ENCODE measurements around the gene PPARG.
"Not testable (repeated sequence)": the region's sequence is repeated elsewhere in the genome, so short reads cannot be mapped to it uniquely, and the experiment has no call there.

PPARG gene

DNA sequence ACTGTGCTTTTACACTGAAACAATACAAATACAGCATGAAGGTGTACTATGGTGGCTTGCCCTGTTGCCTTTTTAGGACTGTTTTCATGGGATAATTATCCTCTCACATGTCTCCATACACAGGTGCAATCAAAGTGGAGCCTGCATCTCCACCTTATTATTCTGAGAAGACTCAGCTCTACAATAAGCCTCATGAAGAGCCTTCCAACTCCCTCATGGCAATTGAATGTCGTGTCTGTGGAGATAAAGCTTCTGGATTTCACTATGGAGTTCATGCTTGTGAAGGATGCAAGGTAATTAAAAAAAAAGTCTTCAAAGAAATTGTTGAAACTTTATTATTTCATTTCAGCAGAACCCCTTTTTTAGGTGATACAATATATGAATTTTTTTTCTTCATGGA lies 92.3 kb downstream of the PPARG start:
- H3K9ac ChIP-seq (ENCODE audit: low read length in 5 of 5) = no peak overlapping the region
- H3K27ac ChIP-seq (ENCODE audit: low read depth, low read length) = peak overlapping the region; percentile 3
- no peaks in the 10 kb centered on the region for H3K9me3 ChIP-seq (ENCODE audit: control insufficient read depth in 5 of 5, low read length in 5 of 5)
- H3K36me3 ChIP-seq (ENCODE audit: control insufficient read depth in 5 of 5, insufficient read depth in 5 of 5, low read length in 5 of 5) = peaks cover 42 to 67% (median 61%) of the 10 kb centered on the region in 5 donors
- no peaks in the 10 kb centered on the region for H3K27me3 ChIP-seq (ENCODE audit: control insufficient read depth in 5 of 5, insufficient read depth in 4 of 5, low read length in 5 of 5)
- H3K4me1 ChIP-seq (ENCODE audit: control insufficient read depth in 5 of 5, insufficient read depth in 5 of 5, low read length in 5 of 5) = peaks cover 0 to 26% (median 22%) of the 10 kb centered on the region in 5 donors
- no peak overlapping the region for H3K4me3 ChIP-seq (ENCODE audit: low read depth in 1 of 5, low read length in 5 of 5)

DNA sequence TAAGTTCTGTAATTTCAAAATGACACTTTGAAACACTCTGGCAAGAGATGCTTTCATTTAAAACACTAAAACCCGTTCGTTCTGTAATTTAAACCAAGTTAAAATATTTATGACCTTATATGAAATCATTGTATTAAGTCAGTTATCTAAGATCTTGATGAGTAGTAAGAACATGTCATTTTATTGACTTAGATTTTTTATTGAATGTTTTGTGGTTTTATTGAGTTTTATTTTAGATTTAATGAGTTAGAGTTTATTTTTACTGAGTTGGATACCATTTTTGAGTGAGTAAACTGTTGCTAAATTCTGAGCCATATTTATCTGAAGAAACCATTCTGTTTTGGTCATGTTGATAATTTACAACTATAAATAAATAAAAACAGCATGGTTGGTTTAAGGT lies 94.3 kb downstream of the PPARG start:
- peak overlapping the region; percentile 42 for H3K27ac ChIP-seq (ENCODE audit: low read depth, low read length)
- H3K9me3 ChIP-seq (ENCODE audit: control insufficient read depth in 5 of 5, low read length in 5 of 5) = no peaks in the 10 kb centered on the region
- H3K9ac ChIP-seq (ENCODE audit: low read length in 5 of 5) = no peak overlapping the region
- peaks cover 0 to 21% (median 19%) of the 10 kb centered on the region in 5 donors for H3K4me1 ChIP-seq (ENCODE audit: control insufficient read depth in 5 of 5, insufficient read depth in 5 of 5, low read length in 5 of 5)
- H3K27me3 ChIP-seq (ENCODE audit: control insufficient read depth in 5 of 5, insufficient read depth in 4 of 5, low read length in 5 of 5) = no peaks in the 10 kb centered on the region
- no peak overlapping the region for H3K4me3 ChIP-seq (ENCODE audit: low read depth in 1 of 5, low read length in 5 of 5)
- peaks cover 40 to 79% (median 58%) of the 10 kb centered on the region in 5 donors for H3K36me3 ChIP-seq (ENCODE audit: control insufficient read depth in 5 of 5, insufficient read depth in 5 of 5, low read length in 5 of 5)

DNA sequence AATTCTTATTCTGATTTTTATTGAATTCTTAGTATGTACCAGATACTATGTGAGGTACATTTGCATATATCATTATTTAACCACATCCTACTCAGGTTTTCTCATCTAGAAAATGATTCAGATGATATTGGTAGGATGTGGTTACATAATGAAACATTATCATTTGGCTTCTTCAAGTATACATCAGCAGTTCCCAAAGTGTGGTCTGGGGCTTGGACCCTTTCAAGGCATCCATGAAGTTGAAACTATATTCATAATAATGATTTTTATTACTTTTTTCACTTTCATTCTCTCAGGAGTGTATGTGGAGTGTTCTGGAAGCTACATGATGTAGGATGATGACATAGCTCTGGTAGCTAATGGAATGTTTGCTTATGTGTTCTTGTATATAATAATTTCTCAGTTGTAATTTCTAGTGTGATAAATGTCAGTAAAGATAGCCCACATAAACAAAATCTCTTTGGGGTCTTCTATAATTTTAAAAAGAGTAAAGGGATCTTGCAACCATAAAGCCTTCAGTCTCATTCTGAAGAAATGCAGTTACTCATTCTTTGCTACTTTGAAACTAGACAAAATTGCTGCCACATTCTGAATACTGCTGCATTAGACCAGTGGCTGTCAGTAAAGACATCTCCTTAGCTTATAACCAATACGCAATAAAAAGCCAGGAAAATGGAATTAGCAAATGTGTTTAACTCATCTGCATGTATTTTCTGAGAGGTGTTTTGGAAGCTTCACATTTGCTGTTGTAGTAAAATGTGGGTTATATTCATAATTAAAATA lies 95.8 kb downstream of the PPARG start:
- no peak overlapping the region for H3K9ac ChIP-seq (ENCODE audit: low read length in 5 of 5)
- no peak overlapping the region for H3K4me3 ChIP-seq (ENCODE audit: low read depth in 1 of 5, low read length in 5 of 5)
- H3K9me3 ChIP-seq (ENCODE audit: control insufficient read depth in 5 of 5, low read length in 5 of 5) = no peaks in the 10 kb centered on the region
- H3K36me3 ChIP-seq (ENCODE audit: control insufficient read depth in 5 of 5, insufficient read depth in 5 of 5, low read length in 5 of 5) = peaks cover 45 to 83% (median 58%) of the 10 kb centered on the region in 5 donors
- H3K27ac ChIP-seq (ENCODE audit: low read depth, low read length) = peak overlapping the region; percentile 25
- H3K27me3 ChIP-seq (ENCODE audit: control insufficient read depth in 5 of 5, insufficient read depth in 4 of 5, low read length in 5 of 5) = no peaks in the 10 kb centered on the region
- H3K4me1 ChIP-seq (ENCODE audit: control insufficient read depth in 5 of 5, insufficient read depth in 5 of 5, low read length in 5 of 5) = peaks cover 0 to 22% (median 8%) of the 10 kb centered on the region in 5 donors

DNA sequence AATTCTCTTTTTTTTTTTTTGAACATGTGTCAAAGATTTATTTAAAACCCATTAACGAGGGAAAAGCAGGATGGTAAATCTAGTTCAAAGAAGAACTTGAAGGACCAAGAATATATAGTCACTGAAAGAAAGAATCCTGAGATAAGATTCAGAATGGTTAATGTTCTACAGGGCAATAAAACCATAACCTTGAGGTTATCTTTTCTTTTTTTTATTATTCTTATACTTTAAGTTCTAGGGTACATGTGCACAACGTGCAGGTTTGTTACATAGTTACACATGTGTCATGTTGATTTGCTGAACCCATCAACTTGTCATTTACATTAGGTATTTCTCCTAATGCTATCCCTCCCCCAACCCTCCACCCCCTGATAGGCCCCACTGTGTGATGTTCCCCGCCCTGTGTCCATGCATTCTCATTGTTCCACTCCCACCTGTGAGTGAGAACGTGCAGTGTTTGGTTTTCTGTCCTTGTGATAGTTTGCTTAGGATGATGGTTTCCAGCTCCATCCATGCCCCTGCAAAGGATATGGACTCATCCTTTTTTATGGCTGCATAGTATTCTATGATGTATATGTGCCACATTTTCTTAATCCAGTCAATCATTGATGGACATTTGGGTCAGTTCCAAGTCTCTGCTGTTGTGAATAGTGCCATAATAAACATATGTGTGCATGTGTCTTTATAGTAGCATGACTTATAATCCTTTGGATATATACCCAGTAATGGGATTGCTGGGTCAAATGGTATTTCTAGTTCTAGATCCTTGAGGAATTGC lies 97.8 kb downstream of the PPARG start:
- not testable (repeated sequence) for H3K9me3 ChIP-seq (ENCODE audit: control insufficient read depth in 5 of 5, low read length in 5 of 5); H3K27me3 ChIP-seq (ENCODE audit: control insufficient read depth in 5 of 5, insufficient read depth in 4 of 5, low read length in 5 of 5); H3K9ac ChIP-seq (ENCODE audit: low read length in 5 of 5); H3K27ac ChIP-seq (ENCODE audit: low read depth, low read length); H3K4me3 ChIP-seq (ENCODE audit: low read depth in 1 of 5, low read length in 5 of 5)
- Histone ChIP-seq H3K4me1 (ENCODE audit: control insufficient read depth in 5 of 5, insufficient read depth in 5 of 5, low read length in 5 of 5) (peaks cover 0 to 17% (median 7%) of the 10 kb centered on the region in 5 donors), H3K36me3 (ENCODE audit: control insufficient read depth in 5 of 5, insufficient read depth in 5 of 5, low read length in 5 of 5) (peaks cover 29 to 69% (median 56%) of the 10 kb centered on the region in 5 donors)

DNA sequence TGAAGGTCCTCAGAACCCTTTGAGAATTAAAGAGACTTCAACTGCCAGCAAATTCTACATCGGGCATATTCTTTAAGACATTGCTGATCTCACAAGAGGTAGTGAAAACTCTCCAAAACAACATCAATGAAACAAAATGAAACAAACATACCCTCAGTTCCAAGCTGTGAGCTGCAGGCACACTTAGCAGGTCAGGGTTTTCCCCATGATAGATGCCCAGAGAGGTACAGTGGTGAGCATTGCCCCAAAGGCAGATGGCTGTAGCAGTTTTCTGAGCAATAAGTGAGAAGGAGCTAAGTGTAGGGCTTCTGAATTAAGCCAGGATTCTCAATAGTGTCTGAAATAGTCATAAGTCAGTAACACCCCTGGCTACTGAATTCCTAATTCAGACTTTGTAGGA lies 99.3 kb downstream of the PPARG start:
- H3K4me3 ChIP-seq (ENCODE audit: low read depth in 1 of 5, low read length in 5 of 5) = no peak overlapping the region
- H3K36me3 ChIP-seq (ENCODE audit: control insufficient read depth in 5 of 5, insufficient read depth in 5 of 5, low read length in 5 of 5) = peaks cover 22 to 61% (median 52%) of the 10 kb centered on the region in 5 donors
- H3K27me3 ChIP-seq (ENCODE audit: control insufficient read depth in 5 of 5, insufficient read depth in 4 of 5, low read length in 5 of 5) = no peaks in the 10 kb centered on the region
- peaks cover 0 to 28% (median 17%) of the 10 kb centered on the region in 5 donors for H3K4me1 ChIP-seq (ENCODE audit: control insufficient read depth in 5 of 5, insufficient read depth in 5 of 5, low read length in 5 of 5)
- peak overlapping the region; percentile 64 for H3K27ac ChIP-seq (ENCODE audit: low read depth, low read length)
- no peaks in the 10 kb centered on the region for H3K9me3 ChIP-seq (ENCODE audit: control insufficient read depth in 5 of 5, low read length in 5 of 5)
- H3K9ac ChIP-seq (ENCODE audit: low read length in 5 of 5) = no peak overlapping the region

DNA sequence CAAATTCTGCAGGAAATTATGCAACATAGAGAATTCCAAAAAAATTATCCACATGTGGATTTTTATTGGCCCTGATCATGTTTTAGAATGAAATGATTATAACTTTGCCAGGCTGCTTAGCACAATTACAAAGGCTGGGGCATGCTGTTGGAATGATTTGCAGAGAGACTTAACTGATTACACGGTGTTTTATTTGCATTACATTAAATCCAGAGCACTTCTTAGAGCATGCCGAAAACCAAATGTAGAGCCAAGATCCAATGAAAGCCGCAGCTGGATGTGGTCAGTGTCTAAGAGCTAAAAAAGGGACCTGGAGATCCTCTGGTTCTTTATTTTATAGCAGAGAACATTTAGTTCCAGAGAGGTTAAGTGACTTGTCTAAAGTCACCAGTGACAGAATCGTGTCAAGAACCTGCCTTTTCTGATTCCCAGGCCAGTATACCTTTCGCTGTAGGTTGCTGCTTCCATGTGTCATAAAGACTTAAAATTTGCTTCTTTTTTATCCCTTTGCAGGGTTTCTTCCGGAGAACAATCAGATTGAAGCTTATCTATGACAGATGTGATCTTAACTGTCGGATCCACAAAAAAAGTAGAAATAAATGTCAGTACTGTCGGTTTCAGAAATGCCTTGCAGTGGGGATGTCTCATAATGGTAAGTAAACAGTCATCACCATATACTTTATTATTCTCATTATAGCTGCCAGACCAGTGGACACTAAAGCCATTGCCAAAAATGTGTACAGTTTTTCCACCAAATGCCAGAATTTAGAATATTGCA lies 103.4 kb downstream of the PPARG start:
- Histone ChIP-seq H3K4me1 (ENCODE audit: control insufficient read depth in 5 of 5, insufficient read depth in 5 of 5, low read length in 5 of 5) (peaks cover 5 to 56% (median 38%) of the 10 kb centered on the region in 5 donors), H3K27me3 (ENCODE audit: control insufficient read depth in 5 of 5, insufficient read depth in 4 of 5, low read length in 5 of 5) (no peaks in the 10 kb centered on the region), H3K4me3 (ENCODE audit: low read depth in 1 of 5, low read length in 5 of 5) (no peak overlapping the region), H3K27ac (ENCODE audit: low read depth, low read length) (peak overlapping the region; percentile 80), H3K9ac (ENCODE audit: low read length in 5 of 5) (no peak overlapping the region), H3K36me3 (ENCODE audit: control insufficient read depth in 5 of 5, insufficient read depth in 5 of 5, low read length in 5 of 5) (peaks cover 11 to 45% (median 32%) of the 10 kb centered on the region in 5 donors), H3K9me3 (ENCODE audit: control insufficient read depth in 5 of 5, low read length in 5 of 5) (no peaks in the 10 kb centered on the region)

DNA sequence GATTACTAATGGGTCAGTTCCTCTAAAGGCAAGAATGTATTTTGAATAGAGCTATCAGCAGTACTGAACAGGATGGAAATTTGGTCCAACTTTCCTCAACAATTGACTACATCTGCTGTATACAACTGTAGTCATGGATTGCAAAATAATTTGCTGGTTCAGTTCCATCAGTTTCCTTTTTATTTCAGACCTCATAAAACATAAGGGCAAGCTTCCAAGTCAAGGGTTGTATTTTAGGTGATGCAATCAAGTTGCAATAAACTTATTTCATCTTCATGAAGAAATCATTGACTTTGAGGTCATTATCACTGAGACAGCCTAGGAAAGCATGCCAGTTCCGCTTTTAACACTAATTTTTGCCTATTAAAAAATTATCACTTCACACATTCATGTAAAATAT lies 105.0 kb downstream of the PPARG start:
- no peak overlapping the region for H3K4me3 ChIP-seq (ENCODE audit: low read depth in 1 of 5, low read length in 5 of 5)
- H3K9me3 ChIP-seq (ENCODE audit: control insufficient read depth in 5 of 5, low read length in 5 of 5) = no peaks in the 10 kb centered on the region
- no peaks in the 10 kb centered on the region for H3K27me3 ChIP-seq (ENCODE audit: control insufficient read depth in 5 of 5, insufficient read depth in 4 of 5, low read length in 5 of 5)
- peak overlapping the region; percentile 89 for H3K27ac ChIP-seq (ENCODE audit: low read depth, low read length)
- H3K9ac ChIP-seq (ENCODE audit: low read length in 5 of 5) = no peak overlapping the region
- peaks cover 15 to 47% (median 33%) of the 10 kb centered on the region in 5 donors for H3K36me3 ChIP-seq (ENCODE audit: control insufficient read depth in 5 of 5, insufficient read depth in 5 of 5, low read length in 5 of 5)
- H3K4me1 ChIP-seq (ENCODE audit: control insufficient read depth in 5 of 5, insufficient read depth in 5 of 5, low read length in 5 of 5) = peaks cover 7 to 61% (median 43%) of the 10 kb centered on the region in 5 donors

DNA sequence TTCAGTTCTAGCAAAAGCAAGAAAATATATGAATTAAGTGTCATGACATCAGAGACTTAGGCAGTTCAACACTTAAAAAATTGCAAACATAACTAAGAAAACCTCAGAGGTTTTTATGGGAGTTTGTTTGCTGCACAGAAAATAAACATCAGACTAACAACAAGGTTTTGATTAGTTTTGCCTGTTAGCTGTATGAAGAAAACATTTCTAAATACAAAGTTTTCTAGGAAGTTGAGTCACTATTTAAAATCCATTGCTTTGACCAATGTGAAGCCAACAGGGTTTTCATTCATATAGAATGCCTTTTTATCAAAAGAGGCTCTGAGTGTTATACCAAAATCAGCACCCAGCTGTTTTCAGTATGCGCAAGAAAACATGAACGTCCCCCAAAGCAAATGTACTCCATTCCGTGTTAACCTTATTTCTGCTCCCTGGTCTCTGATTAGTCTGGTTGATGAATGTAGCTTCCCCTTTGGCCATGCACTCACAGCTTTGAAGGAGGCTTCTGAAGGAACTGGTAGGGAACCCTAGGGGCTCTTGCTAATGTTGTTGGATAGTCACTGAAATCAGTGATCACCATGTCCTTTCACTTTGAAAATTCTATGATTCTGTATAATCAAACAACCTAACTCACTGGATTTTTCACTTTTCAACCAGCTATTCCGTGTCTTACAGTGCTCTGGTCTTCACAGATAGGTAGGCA lies 105.8 kb downstream of the PPARG start:
- Histone ChIP-seq H3K27me3 (ENCODE audit: control insufficient read depth in 5 of 5, insufficient read depth in 4 of 5, low read length in 5 of 5) (no peaks in the 10 kb centered on the region), H3K4me1 (ENCODE audit: control insufficient read depth in 5 of 5, insufficient read depth in 5 of 5, low read length in 5 of 5) (peaks cover 8 to 69% (median 49%) of the 10 kb centered on the region in 5 donors), H3K9ac (ENCODE audit: low read length in 5 of 5) (peak overlapping the region in 1 of 5 donors; percentile 40), H3K36me3 (ENCODE audit: control insufficient read depth in 5 of 5, insufficient read depth in 5 of 5, low read length in 5 of 5) (peaks cover 8 to 44% (median 26%) of the 10 kb centered on the region in 5 donors), H3K4me3 (ENCODE audit: low read depth in 1 of 5, low read length in 5 of 5) (peak overlapping the region in 1 of 5 donors; percentile 1), H3K9me3 (ENCODE audit: control insufficient read depth in 5 of 5, low read length in 5 of 5) (no peaks in the 10 kb centered on the region), H3K27ac (ENCODE audit: low read depth, low read length) (peak overlapping the region; percentile 89)

DNA sequence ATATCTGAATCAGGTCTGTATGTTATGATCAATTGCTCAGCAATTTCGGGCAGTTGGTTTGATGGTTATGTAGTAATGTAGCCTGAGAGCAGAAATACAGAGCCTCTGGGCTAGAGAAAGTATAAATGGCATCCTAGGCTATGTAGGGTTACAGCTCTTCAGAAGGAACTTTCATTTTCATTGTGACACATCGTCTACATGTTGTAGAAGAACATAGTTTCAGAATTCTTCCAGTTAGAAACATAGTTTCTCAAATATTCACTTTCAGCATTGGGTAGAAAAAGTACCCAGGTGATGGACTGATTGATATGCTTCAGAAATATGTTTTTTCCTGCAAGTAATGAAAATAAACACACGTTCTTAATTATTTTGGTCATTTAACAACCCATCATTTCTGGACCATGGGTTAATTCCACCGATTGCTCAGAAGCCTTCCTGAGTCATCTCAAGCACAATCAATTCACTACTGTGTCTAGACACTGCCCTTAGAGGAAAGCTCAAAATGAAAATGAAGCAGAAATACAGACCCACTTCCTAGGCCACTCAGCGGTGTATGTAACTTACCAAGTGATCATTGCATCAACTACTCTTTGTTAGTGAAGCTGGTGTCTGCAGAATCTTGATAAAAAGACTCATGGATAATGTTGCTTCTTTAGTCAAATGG lies 106.6 kb downstream of the PPARG start:
- Histone ChIP-seq H3K4me3 (ENCODE audit: low read depth in 1 of 5, low read length in 5 of 5) (peak overlapping the region in 1 of 5 donors; percentile 1), H3K36me3 (ENCODE audit: control insufficient read depth in 5 of 5, insufficient read depth in 5 of 5, low read length in 5 of 5) (peaks cover 8 to 49% (median 26%) of the 10 kb centered on the region in 5 donors), H3K4me1 (ENCODE audit: control insufficient read depth in 5 of 5, insufficient read depth in 5 of 5, low read length in 5 of 5) (peaks cover 8 to 72% (median 53%) of the 10 kb centered on the region in 5 donors), H3K9ac (ENCODE audit: low read length in 5 of 5) (no peak overlapping the region), H3K9me3 (ENCODE audit: control insufficient read depth in 5 of 5, low read length in 5 of 5) (no peaks in the 10 kb centered on the region), H3K27ac (ENCODE audit: low read depth, low read length) (peak overlapping the region; percentile 89), H3K27me3 (ENCODE audit: control insufficient read depth in 5 of 5, insufficient read depth in 4 of 5, low read length in 5 of 5) (no peaks in the 10 kb centered on the region)
